Activated naive CD8-positive, alpha-beta T cell (primary cell): Measurements from ENCODE around the gene TAGAP.
"Not testable (repeated sequence)": the region's sequence is repeated elsewhere in the genome, so short reads cannot be mapped to it uniquely, and the experiment has no call there.

Experiments
- H3K27ac Mint-ChIP-seq: one replicate; pipeline ENCODE4 v1.8.0; 2021; ENCODE audit warnings: mixed read lengths
- H3K27me3 Mint-ChIP-seq: one replicate; pipeline ENCODE4 v1.8.0; 2021; ENCODE audit warnings: mixed read lengths
- H3K36me3 Mint-ChIP-seq: one replicate; pipeline ENCODE4 v1.8.0; 2021; ENCODE audit warnings: mixed read lengths
- H3K4me1 Mint-ChIP-seq: one replicate; pipeline ENCODE4 v1.8.0; 2021; ENCODE audit warnings: low read depth, mixed read lengths
- H3K4me3 Mint-ChIP-seq: one replicate; pipeline ENCODE4 v1.8.0; 2021; ENCODE audit warnings: mild to moderate bottlenecking, mixed read lengths
- H3K9me3 Mint-ChIP-seq: one replicate; pipeline ENCODE4 v1.8.0; 2021; ENCODE audit warnings: low read depth, mixed read lengths

TAGAP gene

GRCh38 chr6:159020011-159020410 lies 24.8 kb downstream of the TAGAP start:
- Mint-ChIP-seq H3K36me3 (peaks cover 8% of the 10 kb centered on the region), H3K27ac (peak overlapping the region; percentile 97), H3K9me3 (peaks cover 10% of the 10 kb centered on the region), H3K27me3 (no peaks in the 10 kb centered on the region), H3K4me1 (peaks cover 62% of the 10 kb centered on the region), H3K4me3 (no peak overlapping the region)

GRCh38 chr6:159017757-159018559 lies 26.8 kb downstream of the TAGAP start:
- Mint-ChIP-seq H3K36me3 (no peaks in the 10 kb centered on the region), H3K27ac (peak overlapping the region; percentile 97), H3K4me3 (peak overlapping the region; percentile 62), H3K4me1 (peaks cover 63% of the 10 kb centered on the region), H3K9me3 (no peaks in the 10 kb centered on the region), H3K27me3 (no peaks in the 10 kb centered on the region)

- H3K4me1 Mint-ChIP-seq = peaks cover 62% of the 10 kb centered on the region
- H3K9me3 Mint-ChIP-seq = no peaks in the 10 kb centered on the region
- H3K27me3 Mint-ChIP-seq = no peaks in the 10 kb centered on the region
- H3K36me3 Mint-ChIP-seq = peaks cover 5% of the 10 kb centered on the region
- peak overlapping the region; percentile 77 for H3K27ac Mint-ChIP-seq
- H3K4me3 Mint-ChIP-seq = no peak overlapping the region
Measured at GRCh38 chr6:159014406-159014805, 30.4 kb downstream of the TAGAP start.

GRCh38 chr6:159013229-159013628 lies 31.6 kb downstream of the TAGAP start:
- H3K4me3 Mint-ChIP-seq = peak overlapping the region; percentile 27
- no peaks in the 10 kb centered on the region for H3K9me3 Mint-ChIP-seq
- peak overlapping the region; percentile 77 for H3K27ac Mint-ChIP-seq
- peaks cover 5% of the 10 kb centered on the region for H3K36me3 Mint-ChIP-seq
- no peaks in the 10 kb centered on the region for H3K27me3 Mint-ChIP-seq
- H3K4me1 Mint-ChIP-seq = peaks cover 60% of the 10 kb centered on the region

GRCh38 chr6:159012201-159012600 lies 32.6 kb downstream of the TAGAP start:
- Mint-ChIP-seq H3K27ac (peak overlapping the region; percentile 4), H3K36me3 (peaks cover 5% of the 10 kb centered on the region), H3K9me3 (no peaks in the 10 kb centered on the region), H3K4me1 (peaks cover 55% of the 10 kb centered on the region), H3K27me3 (no peaks in the 10 kb centered on the region), H3K4me3 (no peak overlapping the region)

- not testable (repeated sequence) for H3K9me3 Mint-ChIP-seq, H3K36me3 Mint-ChIP-seq, H3K27me3 Mint-ChIP-seq, H3K4me3 Mint-ChIP-seq
- Mint-ChIP-seq H3K4me1 (peaks cover 43% of the 10 kb centered on the region), H3K27ac (peak overlapping the region; percentile 34)
Measured at GRCh38 chr6:159010037-159010612, 34.7 kb downstream of the TAGAP start.

GRCh38 chr6:159008656-159009288 lies 36.0 kb downstream of the TAGAP start:
- no peaks in the 10 kb centered on the region for H3K27me3 Mint-ChIP-seq
- H3K27ac Mint-ChIP-seq = peak overlapping the region; percentile 59
- no peak overlapping the region for H3K4me3 Mint-ChIP-seq

GRCh38 chr6:159007510-159007909 lies 37.3 kb downstream of the TAGAP start:
- Mint-ChIP-seq H3K4me3 (no peak overlapping the region), H3K9me3 (no peaks in the 10 kb centered on the region), H3K4me1 (peaks cover 28% of the 10 kb centered on the region), H3K36me3 (peaks cover 12% of the 10 kb centered on the region), H3K27ac (no peak overlapping the region), H3K27me3 (no peaks in the 10 kb centered on the region)

More at GRCh38 chr6:159008656-159009288, 36.0 kb downstream of the TAGAP start:
- Mint-ChIP-seq H3K4me1 (peaks cover 33% of the 10 kb centered on the region), H3K36me3 (peaks cover 10% of the 10 kb centered on the region), H3K9me3 (no peaks in the 10 kb centered on the region)

- no peaks in the 10 kb centered on the region for H3K9me3 Mint-ChIP-seq
- peaks cover 8% of the 10 kb centered on the region for H3K36me3 Mint-ChIP-seq
- H3K27me3 Mint-ChIP-seq = no peaks in the 10 kb centered on the region
- peaks cover 28% of the 10 kb centered on the region for H3K4me1 Mint-ChIP-seq
- no peak overlapping the region for H3K27ac Mint-ChIP-seq
- H3K4me3 Mint-ChIP-seq = no peak overlapping the region
Measured at GRCh38 chr6:159005436-159005835, 39.4 kb downstream of the TAGAP start.

- peaks cover 29% of the 10 kb centered on the region for H3K4me1 Mint-ChIP-seq
- H3K4me3 Mint-ChIP-seq = no peak overlapping the region
- no peaks in the 10 kb centered on the region for H3K27me3 Mint-ChIP-seq
- peak overlapping the region; percentile 6 for H3K27ac Mint-ChIP-seq
- H3K9me3 Mint-ChIP-seq = no peaks in the 10 kb centered on the region
- H3K36me3 Mint-ChIP-seq = peaks cover 8% of the 10 kb centered on the region
Measured at GRCh38 chr6:159004592-159004991, 40.2 kb downstream of the TAGAP start.

GRCh38 chr6:159002432-159003155 lies 42.2 kb downstream of the TAGAP start:
- H3K4me1 Mint-ChIP-seq = peaks cover 26% of the 10 kb centered on the region
- no peaks in the 10 kb centered on the region for H3K9me3 Mint-ChIP-seq
- peaks cover 8% of the 10 kb centered on the region for H3K36me3 Mint-ChIP-seq
- H3K27ac Mint-ChIP-seq = no peak overlapping the region
- H3K27me3 Mint-ChIP-seq = no peaks in the 10 kb centered on the region
- no peak overlapping the region for H3K4me3 Mint-ChIP-seq

- Mint-ChIP-seq H3K27ac (peak within 1 kb of the TSS; percentile 94), H3K9me3 (no peaks in the 10 kb centered on the region), H3K36me3 (peaks cover 8% of the 10 kb centered on the region), H3K4me3 (peak within 1 kb of the TSS; percentile 95), H3K4me1 (peaks cover 42% of the 10 kb centered on the region), H3K27me3 (no peaks in the 10 kb centered on the region)
Measured at GRCh38 chr6:158999666-159000403, 45.0 kb downstream of the TAGAP start, which contains the start of gene RSPH3. TSS of gene RSPH3 (minus strand) at chr6:159000202. CDS start at chr6:158999550, 652 bp downstream.

- Mint-ChIP-seq H3K27ac (peak overlapping the region; percentile 94), H3K27me3 (no peaks in the 10 kb centered on the region), H3K36me3 (peaks cover 6% of the 10 kb centered on the region), H3K4me1 (peaks cover 45% of the 10 kb centered on the region), H3K9me3 (no peaks in the 10 kb centered on the region), H3K4me3 (peak overlapping the region; percentile 95)
Measured at GRCh38 chr6:158999154-158999665, 45.6 kb downstream of the TAGAP start.

GRCh38 chr6:158996856-158997255 lies 47.9 kb downstream of the TAGAP start:
- Mint-ChIP-seq H3K4me1 (peaks cover 40% of the 10 kb centered on the region), H3K4me3 (no peak overlapping the region), H3K27me3 (no peaks in the 10 kb centered on the region)

More at GRCh38 chr6:158996856-158997255, 47.9 kb downstream of the TAGAP start:
- Mint-ChIP-seq H3K36me3 (no peaks in the 10 kb centered on the region), H3K9me3 (no peaks in the 10 kb centered on the region), H3K27ac (no peak overlapping the region)
